ENCODE measurements around the gene ATP8A2. TPM values are rescaled to one million over a fixed set of nuclear protein-coding genes. Genes with fewer than 3 reads are reported as not detected.

The ATP8A2 gene
- total and polyA plus RNA-seq, 2 of the 8 experiments (the other 6 are each of a cell fraction or from before 2014, with no cell fraction given) = 2.4 to 8.3 TPM

- Histone ChIP-seq H2BK120ac (replicated peaks; ENCODE audit: low read depth, low read length) (no peak overlapping the region), H4K8ac (ENCODE audit: extremely low read depth, insufficient read depth, low read length) (no peak overlapping the region), H3K56ac (replicated peaks; ENCODE audit: insufficient read length, low read depth, low read length) (no peak overlapping the region), H4K5ac (ENCODE audit: insufficient read length, low read depth, low read length) (no peak overlapping the region), H3K4me1 (replicated peaks in 1 of 4; ENCODE audit: control insufficient read depth in 3 of 4, insufficient read depth in 4 of 4, low read length in 3 of 4) (peaks cover 0 to 5% (median 0%) of the 10 kb centered on the region in 4 experiments; a peak in 2 of 7 replicates), H2BK20ac (ENCODE audit: low read length) (no peak overlapping the region), H4K20me1 (replicated peaks in 1 of 2; ENCODE audit: control insufficient read depth in 1 of 2, insufficient read depth in 2 of 2, low read length in 2 of 2) (no peaks in the 10 kb centered on the region), H3K27ac (ENCODE audit: low read depth, low read length) (no peak overlapping the region), H3K36me3 (ENCODE audit: control insufficient read depth in 2 of 4, insufficient read depth in 4 of 4, low read length in 3 of 4) (no peaks in the 10 kb centered on the region), H3K27me3 (replicated peaks in 1 of 4; ENCODE audit: control insufficient read depth in 3 of 4, extremely low read depth in 1 of 4, insufficient read depth in 3 of 4, low read length in 3 of 4) (no peaks in the 10 kb centered on the region), H2AK5ac (ENCODE audit: low read depth, low read length) (no peak overlapping the region), H3K4ac (replicated peaks; ENCODE audit: insufficient read length, low read depth, low read length) (no peak overlapping the region), H3K23ac (ENCODE audit: insufficient read length) (no peak overlapping the region), H3K79me2 (ENCODE audit: control insufficient read depth in 1 of 2, insufficient read depth in 2 of 2, low read length in 2 of 2) (no peaks in the 10 kb centered on the region), H4K91ac (replicated peaks; ENCODE audit: insufficient read length, low read length) (no peak overlapping the region), H2BK12ac (ENCODE audit: low read depth, low read length) (no peak overlapping the region; the same call in 1 of the 2 replicates), H2BK15ac (ENCODE audit: low read length) (no peak overlapping the region), H3K14ac (ENCODE audit: insufficient read length) (no peak overlapping the region), H2AFZ (ENCODE audit: low read length) (no peak overlapping the region), H3K9me3 (ENCODE audit: insufficient read depth in 2 of 2, low read depth in 1 of 2, low read length in 1 of 2) (no peaks in the 10 kb centered on the region), H3K4me2 (ENCODE audit: insufficient read depth in 1 of 2, low read depth in 2 of 2, low read length in 2 of 2) (no peak overlapping the region), H3K23me2 (ENCODE audit: low read depth, low read length) (no peaks in the 10 kb centered on the region), H2BK5ac (ENCODE audit: low read depth, low read length) (no peak overlapping the region), H3K9ac (replicated peaks in 1 of 4; ENCODE audit: extremely low read depth in 1 of 4, low read depth in 3 of 4, low read length in 3 of 4) (no peak overlapping the region), H3K18ac (ENCODE audit: extremely low read depth, low read length) (no peak overlapping the region), H3K4me3 (ENCODE audit: extremely low read depth in 1 of 4, insufficient read depth in 2 of 4, low read depth in 3 of 4, low read length in 4 of 4) (no peak overlapping the region), H3K79me1 (ENCODE audit: low read depth, low read length) (no peaks in the 10 kb centered on the region; the same call in 1 of the 2 replicates)
- no peak for TF ChIP-seq GABPA (IDR thresholded peaks at IDR 0.05; ENCODE audit: borderline replicate concordance, insufficient read depth, low read length)
- TF ChIP-seq RAD21 (IDR thresholded peaks at IDR 0.05 in 1 of 2, conservative IDR thresholded peaks at IDR 0.05 in 1 of 2; ENCODE audit: low read depth in 2 of 2, low read length in 2 of 2) = no peak
- WGBS, 2 experiments (ENCODE audit: extremely low coverage in 1 of 2, insufficient coverage in 1 of 2, insufficient read length in 1 of 2, insufficient replicate concordance in 2 of 2, low coverage in 1 of 2, low lambda C conversion rate in 2 of 2, missing lambda C conversion rate in 1 of 2) = 75% methylated on average over 3 of the region's 3 CpGs; no CpG with 5 or more reads in 1 of the 2 experiments
- ChIA-PET POLR2A (ENCODE audit: partially characterized antibody) (interaction anchor here (0.6 to 1.2 kb wide), 2 partner anchors 14 to 34 kb away, joined by 3 read pairs; no protein-coding TSS in a partner anchor), CTCF (ENCODE audit: partially characterized antibody) (interaction anchor here (0.5 to 0.8 kb wide), 3 partner anchors 9 to 828 kb away, joined by 3 to 6 read pairs (median 3); no protein-coding TSS in a partner anchor)
- FAIRE-seq (no peak), DNase-seq (ENCODE audit: low read depth in 1 of 2, low spot score in 2 of 2) (no peak)
These were observed 129.5 kb downstream of the ATP8A2 start for GRCh38 chr13:25501231-25501630.

Data from H1 (cell line).